ENCODE measurements around the gene PCDHGC5.

GRCh38 chr5:141525653-141526052 lies 36.8 kb downstream of the PCDHGC5 start:
- TF ChIP-seq CTCF (IDR thresholded peaks at IDR 0.05) (no peak), ZFX (IDR thresholded peaks at IDR 0.05; ENCODE audit: borderline replicate concordance) (no peak)

Measured in 22Rv1 (cell line).